SIG-M5 (cell line): ENCODE data around the gene CBLC.

ENCODE experiments used
- DNase-seq: peaks from one replicate; lab custom pipeline; 2025; lab: John Stamatoyannopoulos, UW

The CBLC gene, protein sequence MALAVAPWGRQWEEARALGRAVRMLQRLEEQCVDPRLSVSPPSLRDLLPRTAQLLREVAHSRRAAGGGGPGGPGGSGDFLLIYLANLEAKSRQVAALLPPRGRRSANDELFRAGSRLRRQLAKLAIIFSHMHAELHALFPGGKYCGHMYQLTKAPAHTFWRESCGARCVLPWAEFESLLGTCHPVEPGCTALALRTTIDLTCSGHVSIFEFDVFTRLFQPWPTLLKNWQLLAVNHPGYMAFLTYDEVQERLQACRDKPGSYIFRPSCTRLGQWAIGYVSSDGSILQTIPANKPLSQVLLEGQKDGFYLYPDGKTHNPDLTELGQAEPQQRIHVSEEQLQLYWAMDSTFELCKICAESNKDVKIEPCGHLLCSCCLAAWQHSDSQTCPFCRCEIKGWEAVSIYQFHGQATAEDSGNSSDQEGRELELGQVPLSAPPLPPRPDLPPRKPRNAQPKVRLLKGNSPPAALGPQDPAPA

DNA sequence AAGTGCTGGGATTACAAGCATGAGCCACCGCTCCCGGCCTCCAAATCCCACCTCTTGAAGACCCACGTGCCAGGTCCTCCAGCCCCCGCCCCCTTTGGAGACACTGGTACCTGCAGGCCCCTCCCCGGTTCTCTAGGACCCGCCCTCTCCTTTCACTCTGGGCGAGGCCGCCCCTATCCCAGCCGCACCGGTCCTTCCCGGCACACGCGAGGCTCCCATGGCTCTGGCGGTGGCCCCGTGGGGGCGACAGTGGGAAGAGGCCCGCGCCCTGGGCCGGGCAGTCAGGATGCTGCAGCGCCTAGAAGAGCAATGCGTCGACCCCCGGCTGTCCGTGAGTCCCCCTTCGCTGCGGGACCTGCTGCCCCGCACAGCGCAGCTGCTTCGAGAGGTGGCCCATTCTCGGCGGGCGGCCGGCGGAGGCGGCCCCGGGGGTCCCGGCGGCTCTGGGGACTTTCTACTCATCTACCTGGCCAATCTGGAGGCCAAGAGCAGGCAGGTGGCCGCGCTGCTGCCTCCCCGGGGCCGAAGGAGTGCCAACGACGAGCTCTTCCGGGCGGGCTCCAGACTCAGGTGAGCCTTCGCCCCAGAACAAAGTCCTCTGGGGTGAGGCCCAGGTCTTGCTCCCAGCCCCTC lies at the start of gene CBLC:
TSS of gene CBLC (plus strand) at position 176 of the 633 bp plus-strand sequence. CDS start at position 218, 42 bp downstream.
- no peak for DNase-seq

DNA sequence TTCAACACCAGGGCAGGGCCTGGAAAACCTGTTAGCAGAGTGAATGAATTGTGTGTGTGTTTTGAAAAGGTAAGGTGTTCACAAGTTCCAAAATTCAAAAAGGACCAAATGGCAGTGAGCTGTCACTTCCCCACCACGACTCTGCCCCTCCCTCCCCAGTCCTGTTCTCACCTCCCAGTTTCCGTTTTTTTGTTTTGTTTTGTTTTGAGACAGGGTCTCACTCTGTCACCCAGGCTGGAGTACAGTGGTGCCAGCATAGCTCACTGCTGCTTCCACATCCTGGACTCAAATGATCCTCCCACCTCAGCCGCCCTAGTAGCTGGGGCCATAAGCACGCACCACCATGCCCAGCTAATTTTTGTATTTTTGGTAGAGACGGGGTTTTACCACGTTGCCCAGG lies 49.5 kb upstream of the CBLC start:
- DNase-seq, result no peak

DNA sequence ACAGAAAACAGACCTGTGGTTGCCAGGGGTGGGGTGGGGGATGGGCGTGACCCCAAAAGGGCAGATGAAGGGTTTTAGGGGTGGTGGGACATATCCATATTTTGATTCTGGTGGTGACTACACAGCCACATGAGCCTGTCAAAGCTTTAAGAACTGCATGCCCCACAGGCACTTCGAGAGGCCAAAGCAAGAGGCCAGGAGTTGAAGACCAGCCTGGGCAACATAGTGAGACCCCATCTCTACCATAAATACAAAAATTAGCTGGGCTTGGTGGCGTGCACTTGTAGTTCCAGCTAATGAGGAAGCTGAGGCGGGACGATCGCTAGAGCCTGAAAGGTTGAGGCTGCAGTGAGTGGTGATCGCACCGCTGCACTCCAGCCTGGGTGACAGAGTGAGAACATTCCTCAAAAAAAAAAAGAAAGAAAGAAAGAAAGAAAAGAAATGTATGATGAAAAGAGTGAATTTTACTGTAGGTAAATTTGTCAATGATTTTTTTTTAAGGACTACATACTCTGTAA lies 48.1 kb upstream of the CBLC start:
- no peak for DNase-seq

DNA sequence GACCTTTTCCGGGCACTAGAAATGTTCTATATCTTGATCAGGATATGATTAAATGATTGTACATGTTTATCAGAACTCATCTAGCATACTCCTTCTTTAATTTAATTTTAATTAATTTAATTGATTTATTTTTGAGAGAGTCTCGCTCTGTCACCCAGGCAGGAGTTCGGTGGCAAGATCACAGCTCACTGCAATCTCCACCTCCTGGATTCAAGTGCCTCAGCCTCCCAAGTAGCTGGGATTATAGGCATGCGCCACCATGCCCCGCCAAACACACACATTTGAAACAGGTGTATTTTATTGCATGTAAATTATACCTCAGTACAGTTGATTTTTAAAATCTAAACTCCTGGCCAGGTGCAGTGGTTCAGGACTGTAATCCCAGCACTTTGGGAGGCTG lies 46.6 kb upstream of the CBLC start:
- no peak for DNase-seq

DNA sequence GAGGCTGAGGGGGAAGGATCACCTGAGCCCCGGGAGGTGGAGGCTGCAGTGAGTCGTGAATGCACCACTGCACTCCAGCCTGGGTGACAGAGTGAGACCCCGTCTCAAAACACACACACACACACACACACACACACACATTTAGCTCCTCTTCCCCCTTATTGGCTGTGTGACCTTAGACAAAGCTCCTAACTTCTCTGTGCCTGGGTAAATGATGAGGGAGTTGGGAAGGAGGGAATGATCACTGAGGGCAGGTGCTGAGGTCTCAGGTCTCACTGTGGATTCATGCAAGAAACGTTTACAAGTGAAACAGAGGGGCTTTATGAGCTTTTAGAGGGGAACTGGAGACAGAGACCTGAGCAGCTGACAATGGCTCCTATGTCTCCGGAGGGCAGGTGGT lies 46.1 kb upstream of the CBLC start:
- DNase-seq, result no peak

DNA sequence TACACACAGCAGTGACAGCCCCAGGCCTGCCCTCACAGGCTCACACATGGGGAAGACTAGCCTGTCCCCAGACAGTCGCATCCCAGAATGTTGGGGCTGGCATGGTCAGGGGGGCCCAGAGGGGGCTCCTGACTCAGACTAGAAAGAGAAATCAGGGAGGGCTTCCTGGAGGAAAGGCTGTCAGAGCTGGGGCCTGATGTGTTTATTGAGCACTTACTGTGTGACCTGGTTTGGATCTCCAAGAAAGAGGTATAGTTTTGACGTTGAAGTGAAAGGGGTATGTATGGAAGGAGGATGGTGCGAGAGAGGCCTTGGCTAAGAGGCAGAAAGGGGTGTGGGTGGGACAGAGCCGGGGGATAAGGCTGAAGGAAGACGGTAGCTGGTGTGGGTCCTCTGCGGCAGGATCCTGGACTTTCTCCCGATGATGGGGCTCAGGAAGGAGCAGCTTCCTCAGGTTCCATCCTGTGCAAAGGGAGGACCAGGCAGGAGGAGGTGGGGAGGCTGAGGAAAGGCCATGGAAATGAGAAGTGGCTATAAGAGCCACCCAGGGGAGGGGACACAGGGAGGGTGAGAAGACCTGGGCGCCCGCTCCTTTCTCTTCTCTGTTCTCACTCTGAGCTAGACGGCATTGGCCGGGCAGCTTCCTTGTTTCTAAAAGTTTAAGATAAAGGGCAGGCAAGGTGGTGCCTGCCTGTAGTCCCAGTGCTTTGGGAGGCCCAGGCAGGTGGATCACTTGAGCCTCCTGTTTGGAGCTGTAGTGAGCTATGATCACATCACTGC lies 45.3 kb upstream of the CBLC start:
- DNase-seq, result no peak

DNA sequence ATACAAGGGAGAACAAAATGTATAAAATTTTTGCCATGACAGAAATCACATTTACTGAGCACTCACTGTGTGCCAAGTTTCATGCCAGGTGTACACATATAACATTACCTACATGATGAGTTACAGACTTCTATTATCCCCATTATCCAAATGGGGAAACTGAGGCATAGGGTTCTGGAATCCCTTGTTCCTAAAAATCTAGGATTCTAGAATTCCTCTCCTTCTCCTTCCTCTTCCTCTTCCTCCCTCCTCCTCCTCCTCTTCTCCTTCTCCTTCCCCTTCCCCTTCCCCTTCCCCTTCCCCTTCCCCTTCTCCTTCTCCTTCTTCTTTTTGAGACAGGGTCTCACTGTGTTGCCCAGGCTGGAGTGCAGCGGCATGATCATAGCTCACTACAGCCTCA lies 43.3 kb upstream of the CBLC start:
- no peak for DNase-seq

DNA sequence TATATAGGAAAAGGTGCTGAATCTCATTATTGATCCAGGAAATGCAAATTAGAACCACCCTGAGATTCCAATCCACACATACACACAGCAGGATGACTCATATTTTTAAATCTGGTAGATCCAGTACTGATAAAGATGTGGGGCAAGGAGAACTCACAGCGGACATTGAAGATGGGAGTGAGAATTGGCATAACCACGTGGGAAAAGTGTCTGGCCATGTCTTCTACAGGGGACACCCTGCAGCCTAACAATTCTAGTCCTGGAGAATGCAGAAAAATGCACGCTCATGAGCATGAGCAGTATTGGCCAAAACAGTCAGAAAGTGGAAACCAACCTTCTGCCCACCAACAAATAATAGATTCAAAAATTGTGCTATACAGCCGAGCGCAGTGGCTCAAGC lies 42.7 kb upstream of the CBLC start:
- no peak for DNase-seq

DNA sequence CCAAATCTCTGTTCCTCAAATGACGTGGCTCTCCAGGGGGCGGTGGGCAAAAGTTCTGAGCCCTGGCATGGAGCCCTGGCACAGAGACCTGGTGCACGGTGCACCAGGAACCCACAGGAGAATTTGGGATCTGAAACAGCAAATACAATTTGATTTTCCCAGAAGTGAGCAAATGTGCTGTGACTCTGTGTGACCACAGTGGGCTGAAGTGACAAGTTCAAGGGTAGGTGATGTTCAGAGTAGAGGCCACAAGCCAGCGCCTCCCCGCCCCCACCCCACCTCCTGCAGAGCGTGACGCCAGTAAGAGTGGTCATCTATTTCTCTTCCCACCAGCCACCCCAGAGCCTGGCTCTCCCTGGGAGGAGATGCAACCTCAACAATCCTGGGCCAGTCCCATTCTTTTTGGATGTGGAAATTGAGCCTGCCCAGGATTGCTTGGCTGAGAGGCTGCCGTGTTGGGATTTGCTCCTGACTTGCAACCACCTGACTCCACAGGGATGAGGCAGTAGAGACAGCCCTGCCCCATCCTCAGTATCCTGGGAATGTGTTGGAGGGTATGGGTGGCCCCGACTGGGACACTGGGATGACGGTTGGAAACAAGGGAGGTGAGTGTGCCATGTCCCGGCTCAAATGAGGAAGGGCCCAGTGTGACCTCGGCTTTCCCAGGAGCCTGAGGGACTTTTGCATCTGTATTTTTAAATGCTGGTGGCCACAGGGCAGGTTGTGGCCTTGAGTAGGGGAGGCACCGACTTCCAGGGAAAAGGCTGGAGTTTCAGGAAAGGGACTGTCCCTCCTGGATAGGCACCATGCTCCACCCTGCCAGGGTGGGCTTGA lies 40.2 kb upstream of the CBLC start:
- no peak for DNase-seq

DNA sequence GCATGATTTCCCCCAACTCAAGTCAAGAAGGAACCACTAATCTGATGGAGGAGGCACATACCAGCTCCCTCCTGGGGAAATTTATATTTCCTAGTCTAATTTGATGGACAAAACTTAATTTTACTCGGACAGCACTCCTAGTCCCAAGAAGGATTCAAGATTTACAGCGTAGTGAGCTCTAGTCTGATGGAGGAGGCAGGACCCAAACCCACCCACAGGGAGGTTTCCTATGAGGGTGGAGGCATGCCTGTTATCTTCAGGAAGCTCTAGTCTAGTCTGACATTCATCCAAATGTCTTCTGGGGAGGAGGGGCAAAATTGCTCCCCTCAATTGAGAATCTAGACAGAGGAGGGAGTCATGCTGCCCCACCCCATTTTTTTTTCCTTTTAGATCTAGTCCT lies 39.6 kb upstream of the CBLC start:
- no peak for DNase-seq

DNA sequence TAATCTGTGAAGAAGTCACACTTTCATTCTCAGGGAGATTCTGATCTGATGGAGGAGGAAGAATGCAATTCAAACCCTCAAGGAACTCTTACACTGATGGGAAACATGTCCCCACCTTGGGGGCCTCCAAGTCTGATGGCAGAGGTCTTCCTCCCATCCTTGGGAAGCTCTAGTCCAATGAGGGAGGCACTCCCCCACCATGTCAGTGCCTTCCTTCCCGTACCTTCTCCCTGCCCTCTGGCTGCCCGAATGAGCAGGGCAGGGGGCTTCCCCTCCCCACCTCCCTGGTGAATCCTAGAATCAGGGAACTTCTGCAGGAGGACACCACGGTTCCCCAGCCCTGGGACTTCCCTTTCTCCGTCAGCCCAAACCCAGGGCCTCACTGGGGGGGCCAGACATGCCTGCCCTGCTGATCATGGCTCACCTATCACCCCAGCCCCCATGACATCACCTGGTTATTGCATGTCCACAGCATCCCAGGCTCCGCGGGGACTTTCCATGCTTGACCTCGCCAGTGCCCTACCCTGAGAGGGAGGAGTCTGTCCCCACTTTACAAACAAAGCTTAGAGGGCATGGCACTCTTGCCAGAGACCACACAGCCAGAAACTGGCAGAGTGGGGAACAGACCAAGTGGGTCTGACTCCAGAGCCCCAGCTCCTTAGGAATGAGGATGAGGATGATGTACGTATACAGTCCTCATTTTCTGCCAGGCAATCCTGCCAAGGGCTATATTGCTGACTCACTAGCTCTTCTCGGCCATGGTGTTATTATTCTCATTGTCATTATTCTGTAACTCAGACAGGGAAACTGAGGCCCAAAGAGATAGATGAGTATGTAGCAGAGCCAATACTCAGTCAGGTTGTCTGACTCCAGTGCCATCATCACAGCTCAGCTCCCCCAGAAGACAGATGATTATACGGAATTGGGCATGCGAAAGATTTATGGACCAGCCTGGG lies 38.8 kb upstream of the CBLC start:
- DNase-seq, result no peak

DNA sequence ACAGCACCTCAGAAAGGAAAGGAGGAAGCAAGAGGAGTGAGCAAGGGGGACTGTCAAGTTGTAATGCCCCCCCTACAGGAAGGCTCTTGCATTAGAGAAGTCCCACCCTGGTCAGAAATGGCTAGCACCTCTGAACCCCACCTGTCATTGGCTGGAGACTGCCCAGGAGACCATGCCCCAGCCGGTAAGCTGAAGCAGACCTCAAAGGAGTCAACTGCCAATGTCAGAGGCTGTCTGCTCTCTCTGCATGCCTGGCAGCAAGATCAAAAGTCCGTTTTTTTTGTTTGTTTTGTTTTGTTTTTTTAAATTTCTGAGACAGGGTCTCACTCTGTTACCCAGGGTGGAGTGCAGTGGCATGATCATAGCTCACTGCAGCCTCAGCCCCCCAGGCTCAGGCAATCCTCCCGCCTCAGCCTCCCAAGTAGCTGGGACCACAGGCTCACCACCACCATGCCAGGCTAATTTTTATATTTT lies 37.3 kb upstream of the CBLC start:
- DNase-seq, result no peak

DNA sequence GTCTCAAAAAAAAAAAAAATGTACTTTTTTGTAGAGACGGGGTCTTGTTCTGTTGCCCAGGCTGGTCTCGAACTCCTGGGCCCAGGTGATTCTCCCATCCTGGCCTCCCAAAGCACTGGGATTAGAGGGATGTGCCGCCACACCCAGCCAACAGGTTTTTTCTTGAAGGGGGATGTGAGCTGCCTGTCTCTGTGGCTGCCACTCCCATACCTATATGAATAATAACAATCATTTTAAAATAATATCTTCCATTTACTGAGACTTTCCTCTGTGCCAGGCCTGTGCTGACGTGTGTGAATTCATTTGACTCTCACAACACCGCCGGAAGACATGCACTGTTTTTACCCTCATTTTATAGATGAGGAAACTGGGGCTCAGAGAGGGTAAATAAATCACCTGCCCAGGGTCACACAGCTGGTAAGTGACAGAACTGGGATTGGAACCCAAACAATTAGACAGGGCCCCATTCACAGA lies 36.4 kb upstream of the CBLC start:
- DNase-seq, result no peak

DNA sequence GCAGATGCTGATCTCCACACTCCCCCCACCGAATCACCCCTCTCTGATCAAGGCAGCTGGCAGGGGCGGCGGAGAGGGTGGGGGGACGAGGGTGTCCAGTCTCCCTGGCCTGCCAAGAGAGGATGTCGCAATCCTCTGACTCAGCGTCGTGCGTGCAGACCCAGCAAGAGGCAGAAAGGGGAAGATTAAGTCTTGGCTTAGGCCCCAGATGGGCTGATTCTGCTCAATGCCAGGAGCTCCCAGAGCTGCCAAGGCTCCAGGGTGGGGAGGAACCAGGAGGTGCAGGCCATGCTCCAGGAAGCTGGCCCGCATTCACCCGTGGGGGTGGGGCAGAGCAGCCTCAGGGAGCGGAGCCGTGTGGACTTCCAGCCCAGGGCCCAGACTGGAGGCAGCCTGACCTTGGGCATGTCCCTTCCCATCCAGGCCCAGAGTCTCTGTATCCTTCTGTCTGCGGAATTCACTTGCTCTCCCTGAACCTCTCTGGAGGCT lies 35.8 kb upstream of the CBLC start:
- peak; percentile 36 for DNase-seq

DNA sequence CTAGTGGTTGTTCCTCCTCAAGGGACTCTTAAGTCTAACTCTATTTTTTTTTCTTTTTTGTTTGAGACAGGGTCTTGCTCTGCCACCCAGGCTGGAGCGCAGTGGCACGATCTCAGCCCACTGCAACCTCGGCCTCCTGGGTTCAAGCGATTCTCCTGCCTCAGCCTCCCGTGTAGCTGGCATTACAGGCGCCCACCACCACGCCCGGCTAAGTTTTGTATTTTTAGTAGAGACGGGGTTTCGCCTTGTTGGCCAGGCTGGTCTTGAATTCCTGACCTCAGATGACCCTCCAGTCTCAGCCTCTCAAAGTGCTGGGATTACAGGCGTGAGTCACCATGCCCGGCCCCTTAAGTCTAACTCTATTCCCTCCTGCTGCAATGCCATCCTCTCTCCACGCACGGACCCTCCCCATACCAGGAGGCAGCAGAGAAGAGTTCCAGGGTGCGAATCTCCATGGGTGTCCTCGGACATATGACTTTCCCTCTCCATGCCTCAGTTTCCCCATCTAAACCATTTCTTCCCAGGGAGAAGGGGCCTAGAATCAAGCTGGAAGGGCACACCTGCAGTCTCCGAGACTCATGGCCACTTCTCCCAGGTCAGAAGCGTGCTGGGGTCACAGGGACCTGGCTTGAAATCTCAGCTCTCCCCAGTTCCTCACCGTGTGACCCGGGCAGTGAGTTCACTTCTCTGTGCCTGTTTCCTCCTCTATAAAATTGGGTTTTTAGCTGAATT lies 35.2 kb upstream of the CBLC start:
- DNase-seq, result no peak

DNA sequence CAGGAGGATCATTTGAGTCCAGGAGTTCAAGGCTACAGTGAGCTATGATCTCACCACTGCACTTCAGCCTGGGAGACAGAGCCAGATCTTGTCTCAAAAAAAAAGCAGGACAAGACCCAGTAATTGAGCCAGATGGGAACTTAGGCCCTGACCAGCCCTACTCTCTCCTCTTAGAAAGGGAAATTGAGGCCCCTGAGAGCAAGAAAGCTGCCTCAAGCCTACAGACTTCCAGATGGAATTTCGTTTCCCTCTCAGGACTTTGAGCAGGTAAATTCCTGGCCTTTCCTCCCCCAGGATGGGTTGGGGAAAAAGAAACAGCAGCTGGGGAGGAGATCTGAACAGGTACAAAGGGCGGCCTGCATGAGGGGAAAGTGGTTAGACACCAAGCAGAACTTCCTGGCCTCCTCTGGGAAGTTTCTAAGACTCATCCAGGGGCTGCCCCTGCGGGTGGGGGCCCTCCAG lies 32.8 kb upstream of the CBLC start:
- no peak for DNase-seq

DNA sequence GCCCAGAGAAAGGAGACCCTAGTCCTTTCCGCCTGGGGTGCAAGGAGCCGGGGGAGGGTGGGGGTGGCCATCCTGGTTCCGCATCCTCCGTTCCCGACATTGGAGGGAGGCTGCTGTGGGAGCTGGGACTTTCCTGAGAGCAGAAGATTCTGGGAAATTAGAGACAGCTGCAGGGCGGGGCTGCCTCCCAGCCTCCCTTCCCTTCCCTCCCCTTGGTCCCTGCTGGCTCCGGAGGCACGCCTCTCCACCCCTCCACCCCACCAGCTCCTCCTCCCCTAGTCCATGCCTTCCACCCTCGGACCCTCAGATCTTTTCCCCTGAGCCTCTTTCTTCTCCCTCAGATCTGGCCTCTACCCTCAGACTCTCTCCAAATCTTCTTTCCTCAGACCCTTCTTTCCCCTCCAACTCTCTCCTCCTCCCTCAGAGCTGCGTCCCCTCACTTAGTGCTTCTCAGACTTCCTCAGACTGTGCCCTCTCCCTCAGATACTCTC lies 32.3 kb upstream of the CBLC start:
- no peak for DNase-seq

DNA sequence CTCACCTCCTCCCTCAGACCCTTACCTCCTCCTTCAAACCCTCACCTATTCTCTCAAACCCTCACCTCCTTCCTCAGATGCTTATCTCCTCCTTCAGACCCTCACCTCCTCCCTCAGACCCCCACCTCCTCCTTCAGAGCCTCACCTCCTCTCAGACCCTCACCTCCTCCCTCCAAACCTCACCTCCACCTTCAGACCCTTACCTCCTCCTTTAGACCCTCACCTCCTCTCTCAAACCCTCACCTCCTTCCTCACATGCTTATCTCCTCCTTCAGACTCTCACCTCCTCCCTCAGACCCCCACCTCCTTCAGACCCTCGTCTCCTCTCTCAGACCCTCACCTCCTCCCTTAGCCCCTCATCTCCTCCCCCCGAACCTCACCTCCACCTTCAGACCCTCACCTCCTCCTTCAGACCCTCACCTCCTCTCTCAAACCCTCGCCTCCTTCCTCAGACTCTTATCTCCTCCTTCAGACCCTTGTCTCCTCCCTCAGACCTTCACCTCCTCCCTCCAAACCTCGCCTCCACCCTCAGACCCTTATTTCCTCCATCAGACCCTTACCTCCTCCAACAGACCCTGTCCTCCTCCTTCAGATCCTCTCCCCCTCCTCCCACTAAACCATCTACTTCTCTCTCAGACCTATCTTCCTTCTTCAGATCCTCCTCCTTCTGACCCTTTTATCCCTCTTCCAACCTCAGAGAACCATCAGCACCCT lies 31.6 kb upstream of the CBLC start:
- no peak for DNase-seq

DNA sequence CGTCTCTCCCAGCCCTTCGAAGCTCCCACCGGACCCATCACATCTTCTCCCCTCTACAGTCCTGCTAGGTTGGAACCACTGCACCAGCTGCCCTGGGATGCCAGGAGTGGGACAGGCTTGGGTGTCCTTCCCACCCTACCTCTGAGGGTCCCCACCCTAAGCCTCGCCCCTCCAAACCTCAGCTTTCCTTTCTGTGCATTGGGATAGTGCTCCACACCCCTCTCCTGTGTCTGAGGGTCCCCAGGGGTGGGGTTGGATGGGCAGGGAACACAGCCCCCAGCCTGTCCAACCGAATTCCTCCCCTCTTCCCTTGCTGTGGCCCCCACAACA lies 31.1 kb upstream of the CBLC start:
- DNase-seq, result no peak
